ENCODE data around the gene ABCC2. TPM values are rescaled to one million over a fixed set of nuclear protein-coding genes. Genes with fewer than 3 reads are reported as not detected.
A peak's percentile ranks its signal among the peaks of the same experiment; 100 is the strongest.
"Not testable (repeated sequence)": the region's sequence is repeated elsewhere in the genome, so short reads cannot be mapped to it uniquely, and the experiment has no call there.

The ABCC2 gene
- total RNA-seq, 4 donors from 2014 or later = 1.7 to 23.7 (median 8.4) TPM

GRCh38 chr10:99888622-99889021 is 106.2 kb downstream of the ABCC2 start:
- no peak for TF ChIP-seq EP300 (IDR thresholded peaks at IDR 0.05)
- TF ChIP-seq CTCF (IDR thresholded peaks at IDR 0.05) = no peak
- no peak for TF ChIP-seq POLR2A (IDR thresholded peaks at IDR 0.05)
- Histone ChIP-seq H3K4me1 (no peaks in the 10 kb centered on the region), H3K27ac (peak overlapping the region in 1 of 4 donors; percentile 16), H3K9me3 (no peaks in the 10 kb centered on the region), H3K36me3 (peaks cover 0 to 71% (median 8%) of the 10 kb centered on the region in 3 donors), H3K27me3 (no peaks in the 10 kb centered on the region), H3K4me3 (no peak overlapping the region)
- DNase-seq (ENCODE audit: low spot score in 2 of 2) = no peak
- WGBS, 2 donors = 59 to 66% methylated on average over 4 of the region's 4 CpGs

GRCh38 chr10:99894613-99895012 is 112.2 kb downstream of the ABCC2 start:
- Histone ChIP-seq H3K27me3 (no peaks in the 10 kb centered on the region), H3K4me3 (no peak overlapping the region), H3K4me1 (no peaks in the 10 kb centered on the region), H3K27ac (no peak overlapping the region), H3K9me3 (no peaks in the 10 kb centered on the region), H3K36me3 (peaks cover 0 to 75% (median 14%) of the 10 kb centered on the region in 3 donors)
- WGBS, 2 donors = 91 to 94% methylated on average over 4 of the region's 4 CpGs
- TF ChIP-seq EP300 (IDR thresholded peaks at IDR 0.05) (no peak), POLR2A (IDR thresholded peaks at IDR 0.05) (no peak), CTCF (IDR thresholded peaks at IDR 0.05) (no peak)
- DNase-seq (ENCODE audit: low spot score in 2 of 2) = no peak

DNA sequence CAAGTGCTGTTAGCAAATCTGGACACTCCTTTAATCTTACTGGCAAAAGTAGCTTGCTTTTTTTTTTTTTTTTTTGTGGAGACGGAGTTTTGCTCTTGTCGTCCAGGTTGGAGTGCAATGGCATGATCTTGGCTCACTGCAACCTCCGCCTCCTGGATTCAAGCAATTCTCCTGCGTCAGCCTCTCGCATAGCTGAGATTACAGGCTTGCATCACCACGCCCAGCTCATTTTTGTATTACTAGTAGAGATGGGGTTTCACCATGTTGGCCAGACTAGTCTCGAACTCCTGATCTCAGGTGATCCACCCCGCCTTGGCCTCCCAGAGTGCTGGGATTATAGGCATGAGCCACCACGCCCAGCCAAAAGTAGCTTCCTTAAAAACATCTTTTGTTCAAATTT is 112.6 kb downstream of the ABCC2 start:
- not testable (repeated sequence) for H3K4me1 ChIP-seq; H3K9me3 ChIP-seq; DNase-seq (ENCODE audit: low spot score in 2 of 2); H3K27me3 ChIP-seq; H3K27ac ChIP-seq; H3K4me3 ChIP-seq
- 87 to 96% methylated on average over 9 of the region's 9 CpGs for WGBS, 2 donors
- peaks cover 0 to 80% (median 14%) of the 10 kb centered on the region in 3 donors for H3K36me3 ChIP-seq

- 83 to 85% methylated on average over 9 of the region's 9 CpGs for WGBS, 2 donors
- Histone ChIP-seq H3K4me3 (no peak overlapping the region), H3K27me3 (no peaks in the 10 kb centered on the region), H3K9me3 (no peaks in the 10 kb centered on the region), H3K4me1 (no peaks in the 10 kb centered on the region), H3K36me3 (peaks cover 0 to 85% (median 14%) of the 10 kb centered on the region in 3 donors), H3K27ac (no peak overlapping the region)
- no peak for TF ChIP-seq POLR2A (IDR thresholded peaks at IDR 0.05)
- no peak for TF ChIP-seq EP300 (IDR thresholded peaks at IDR 0.05)
- TF ChIP-seq CTCF (IDR thresholded peaks at IDR 0.05) = no peak
- DNase-seq (ENCODE audit: low spot score in 2 of 2) = no peak
These were observed 113.4 kb downstream of the ABCC2 start for GRCh38 chr10:99895867-99896266.

Other genes starting within 250 kb of the ABCC2 start
- gene NKX2-3, start 249.7 kb upstream of the ABCC2 start, total RNA-seq = not detected
- 10 to 100 TPM; 35.2 to 65.6 (median 47.8) TPM for gene SLC25A28, start 162.2 kb upstream of the ABCC2 start, total RNA-seq
- 1 to 10 TPM; 3.3 to 7.5 (median 4.4) TPM for gene ENTPD7, start 123.1 kb upstream of the ABCC2 start, total RNA-seq
- 10 to 100 TPM; 25.2 to 31.0 (median 30.4) TPM for gene COX15, start 50.5 kb upstream of the ABCC2 start, total RNA-seq
- gene CUTC, start 50.4 kb upstream of the ABCC2 start, total RNA-seq = 10 to 100 TPM; 21.9 to 55.7 (median 40.1) TPM
- gene DNMBP, start 227.3 kb downstream of the ABCC2 start, total RNA-seq = 10 to 100 TPM; 21.6 to 28.8 (median 24.6) TPM